IMR-90 (cell line): Measurements from ENCODE around the gene SBF2. TPM values are rescaled to one million over a fixed set of nuclear protein-coding genes. Genes with fewer than 3 reads are reported as not detected.
A peak's percentile ranks its signal among the peaks of the same experiment; 100 is the strongest.

Experiments
- ATAC-seq: fragments of 200-7000 bp; cut with Tn5 transposase; 2 replicates; pipeline ENCODE4 v1.9.1; 2020; ENCODE audit warnings: low read depth, mild to moderate bottlenecking, moderate library complexity
- BruUV-seq: library from RNA; stranded (reverse); fragments of 400-500 nt; replicated peaks from 2 replicates; lab custom pipeline; 2021; lab: Mats Ljungman, UMichigan
- CTCF ChIA-PET: fragments of 300-600 bp; formaldehyde crosslinking; extraction: SDS; loops from one replicate; lab custom pipeline; 2021; ENCODE audit warnings: antibody characterized with exemption; lab: Yijun Ruan, JAX
- POLR2A ChIA-PET: fragments of 300-600 bp; sonication (Branson Sonifier 250); formaldehyde crosslinking; loops from one replicate; lab custom pipeline; 2022; ENCODE audit warnings: antibody characterized with exemption; ENCODE audit not compliant: unreplicated experiment; lab: Charles Lee
- DNase-seq: peaks from one replicate; pipeline ENCODE4 v3.0.0; 2013
- H2AFZ ChIP-seq: replicated peaks from 2 replicates; pipeline ENCODE3; 2013; ENCODE audit warnings: low read length, mild to moderate bottlenecking; ENCODE audit not compliant: poor library complexity
- H2AK5ac ChIP-seq: 2 replicates; pipeline ENCODE4 v1.6.1; 2013; ENCODE audit warnings: low read depth, low read length, inconsistent platforms
- H2AK9ac ChIP-seq: replicated peaks from 2 replicates; pipeline ENCODE3; 2013; ENCODE audit warnings: mild to moderate bottlenecking, low read depth, low read length, moderate library complexity; ENCODE audit not compliant: poor library complexity
- H2BK120ac ChIP-seq: 2 replicates; pipeline ENCODE4 v1.6.1; 2013; ENCODE audit warnings: low read depth, low read length, inconsistent platforms
- H2BK15ac ChIP-seq: 3 replicates; pipeline ENCODE4 v1.6.1; 2013; ENCODE audit warnings: low read depth, low read length, inconsistent platforms
- H2BK20ac ChIP-seq: 2 replicates; pipeline ENCODE4 v1.6.1; 2013; ENCODE audit warnings: low read depth, mild to moderate bottlenecking, inconsistent platforms, low read length, moderate library complexity
- H2BK5ac ChIP-seq: 2 replicates; pipeline ENCODE4 v1.6.1; 2013; ENCODE audit warnings: mild to moderate bottlenecking, low read depth, low read length, inconsistent platforms; ENCODE audit not compliant: poor library complexity, severe bottlenecking
- H3K14ac ChIP-seq: replicated peaks from 2 replicates; pipeline ENCODE4 v1.6.1; 2013; ENCODE audit warnings: low read depth, low read length, inconsistent platforms
- H3K18ac ChIP-seq: 2 replicates; pipeline ENCODE4 v1.6.1; 2013; ENCODE audit warnings: low read depth, low read length, control low read depth
- H3K23ac ChIP-seq: 2 replicates; pipeline ENCODE4 v1.6.1; 2013; ENCODE audit warnings: low read depth, low read length, inconsistent platforms
- H3K27ac ChIP-seq: 2 replicates; pipeline ENCODE4 v1.5.1; 2013; ENCODE audit warnings: mild to moderate bottlenecking, control low read depth, low read length; ENCODE audit not compliant: insufficient read depth
- H3K27me3 ChIP-seq: 2 replicates; pipeline ENCODE4 v1.6.1; 2013; ENCODE audit warnings: low read length; ENCODE audit not compliant: control insufficient read depth, insufficient read depth
- H3K36me3 ChIP-seq: 2 replicates; pipeline ENCODE4 v1.6.1; 2013; ENCODE audit warnings: low read length, mixed read lengths; ENCODE audit not compliant: control insufficient read depth, insufficient read depth
- H3K4ac ChIP-seq: 2 replicates; pipeline ENCODE4 v1.6.1; 2013; ENCODE audit warnings: low read depth, low read length, inconsistent platforms
- H3K4me1 ChIP-seq: 2 replicates; pipeline ENCODE4 v1.6.1; 2013; ENCODE audit warnings: low read length, mixed read lengths; ENCODE audit not compliant: control insufficient read depth, insufficient read depth
- H3K4me2 ChIP-seq: 2 replicates; pipeline ENCODE4 v1.6.1; 2013; ENCODE audit warnings: low read depth, mild to moderate bottlenecking, control low read depth, low read length, moderate library complexity
- H3K4me3 ChIP-seq: 2 replicates; pipeline ENCODE4 v1.5.1; 2013; ENCODE audit warnings: low read depth, mild to moderate bottlenecking, control low read depth, low read length, moderate library complexity; ENCODE audit not compliant: insufficient read depth
- H3K56ac ChIP-seq: 2 replicates; pipeline ENCODE4 v1.6.1; 2013; ENCODE audit warnings: low read length, inconsistent platforms; ENCODE audit not compliant: insufficient read depth; ENCODE audit errors: extremely low read depth
- H3K79me1 ChIP-seq, 2 experiments: 2 replicates each; pipeline ENCODE4 v1.6.1; 2013; ENCODE audit warnings: low read length in 2 of 2, inconsistent platforms in 1 of 2, low read depth in 1 of 2
- H3K9ac ChIP-seq: 2 replicates; pipeline ENCODE4 v1.6.1; 2013; ENCODE audit warnings: low read depth, low read length, control low read depth
- H3K9me1 ChIP-seq: 2 replicates; pipeline ENCODE4 v1.6.1; 2013; ENCODE audit warnings: low read length, inconsistent platforms; ENCODE audit not compliant: insufficient read depth
- H3K9me3 ChIP-seq: 2 replicates; pipeline ENCODE4 v1.6.1; 2013; ENCODE audit warnings: low read length; ENCODE audit not compliant: control insufficient read depth, insufficient read depth
- H4K20me1 ChIP-seq: 2 replicates; pipeline ENCODE4 v1.6.1; 2013; ENCODE audit warnings: low read length, inconsistent platforms; ENCODE audit not compliant: insufficient read depth
- H4K5ac ChIP-seq: 2 replicates; pipeline ENCODE4 v1.6.1; 2013; ENCODE audit warnings: mild to moderate bottlenecking, low read depth, low read length, control low read depth
- H4K8ac ChIP-seq, 2 experiments: 2 replicates each; pipeline ENCODE4 v1.6.1; 2013; ENCODE audit warnings: low read depth in 2 of 2, low read length in 2 of 2, control low read depth in 1 of 2, inconsistent platforms in 1 of 2
- H4K91ac ChIP-seq: 2 replicates; pipeline ENCODE4 v1.6.1; 2013; ENCODE audit warnings: low read depth, low read length, inconsistent platforms; ENCODE audit not compliant: insufficient read depth
- CTCF ChIP-seq: conservative IDR thresholded peaks from 2 replicates; pipeline ENCODE4 v1.5.1; 2012; ENCODE audit warnings: mild to moderate bottlenecking, low read depth, low read length, improper control_type of control experiment
- FOS ChIP-seq: fragments of 150-350 bp; IDR thresholded peaks from 2 replicates; pipeline ENCODE4 v1.6.1; 2016; ENCODE audit warnings: low read depth, low read length
- MXI1 ChIP-seq: IDR thresholded peaks from 2 replicates; pipeline ENCODE4 v1.6.1; 2012; ENCODE audit warnings: low read depth, mild to moderate bottlenecking, low read length, moderate library complexity, borderline replicate concordance
- POLR2A ChIP-seq: IDR thresholded peaks from 2 replicates; pipeline ENCODE4 v1.6.1; 2012; ENCODE audit warnings: mild to moderate bottlenecking, low read depth, low read length
- USF2 ChIP-seq: fragments of 150-350 bp; IDR thresholded peaks from 2 replicates; pipeline ENCODE4 v1.6.1; 2017; ENCODE audit warnings: mild to moderate bottlenecking, antibody characterized with exemption, low read length, low read depth
- WGBS, 2 experiments: methylation state at CpG; one replicate each; pipeline versions ENCODE4 v1.1.5 to v1.1.7; 2013; ENCODE audit warnings: missing lambda C conversion rate in 2 of 2; ENCODE audit not compliant: insufficient read length in 1 of 2; ENCODE audit errors: extremely low coverage in 2 of 2; 5-methylcytosine and 5-hydroxymethylcytosine counted together
- dilution Hi-C: fragments of 300-500 bp; cut with HindIII; formaldehyde crosslinking; loops from one replicate; pipeline ENCODE4 v1.14.3; 2018; ENCODE audit warnings: low sequenced_read_pairs; ENCODE audit not compliant: unreplicated experiment
- in situ Hi-C: fragments of 300-500 bp; cut with MboI; formaldehyde crosslinking; loops from 3 replicates; pipeline ENCODE4 v1.14.3; 2019; ENCODE audit warnings: low sequenced_read_pairs, inconsistent platforms, mixed read lengths
- intact Hi-C: fragments of 100-400 bp; cut with micrococcal nuclease; formaldehyde crosslinking; loops from 2 replicates; pipeline ENCODE4 v1.10.0; 2022
- polyA plus RNA-seq, 3 experiments: library from polyadenylated mRNA; depleted of rRNA; stranded (reverse); fragments of >200 nt; gene quantifications; 2 replicates each; pipeline ENCODE4 v1.2.3, GENCODE V29; 2012; ENCODE audit warnings: low replicate concordance in 1 of 3
- total RNA-seq: library from RNA; depleted of rRNA; stranded (reverse); fragments of >200 nt; gene quantifications from 2 replicates; pipeline ENCODE4 v1.2.3, GENCODE V29; 2012

Gene SBF2
- total and polyA plus RNA-seq, 2 of the 4 experiments (the other 2 are of a cell fraction), result 23.8 to 51.8 TPM

- no peak for TF ChIP-seq MXI1
Measured at GRCh38 chr11:9972989-9973388, 321.0 kb downstream of the SBF2 start (continued).

GRCh38 chr11:9971894-9972293, 322.1 kb downstream of the SBF2 start:
- no peak overlapping the region for H3K56ac ChIP-seq
- no TSS peak for BruUV-seq
- no peaks in the 10 kb centered on the region for H3K9me3 ChIP-seq
- DNase-seq (no peak), ATAC-seq (no peak)
- no peak overlapping the region for H3K14ac ChIP-seq
- no peak overlapping the region for H3K4me3 ChIP-seq
- H4K8ac ChIP-seq, result peak overlapping the region; percentile 71 to 73; a peak in 2 of 4 replicates
- in situ Hi-C loops (loop anchor here (10.0 to 25.0 kb wide), 2 partner anchors 210 to 333 kb away; partner anchors contain the start of gene ADM), dilution Hi-C loops (no loop called here), intact Hi-C loops (no loop called here)
- POLR2A ChIA-PET, result no interaction called here
- peak overlapping the region; percentile 36 for H2BK5ac ChIP-seq
- H2BK15ac ChIP-seq, result peak overlapping the region; percentile 45; the same call in 1 of the 3 replicates
- no peak overlapping the region for H3K9ac ChIP-seq
- peak overlapping the region; percentile 26; the same call in 1 of the 2 replicates for H3K4ac ChIP-seq
- H3K27ac ChIP-seq, result no peak overlapping the region
- H2AK9ac ChIP-seq, result no peak overlapping the region
- no peaks in the 10 kb centered on the region for H4K20me1 ChIP-seq
- peak overlapping the region; percentile 36; the same call in 1 of the 2 replicates for H3K23ac ChIP-seq
- H3K79me1 ChIP-seq, result peaks cover 0 to 14% of the 10 kb centered on the region in 2 experiments; a peak in 2 of 4 replicates
- H4K5ac ChIP-seq, result peak overlapping the region; percentile 91
- H3K4me2 ChIP-seq, result no peak overlapping the region
- H2AFZ ChIP-seq, result no peak overlapping the region
- H4K91ac ChIP-seq, result peak overlapping the region; percentile 25; the same call in 1 of the 2 replicates
- no peaks in the 10 kb centered on the region; the same call in 1 of the 2 replicates for H3K9me1 ChIP-seq
- peak overlapping the region; percentile 59 for H2BK120ac ChIP-seq
- CTCF ChIA-PET, result interaction anchor here (1.1 to 1.7 kb wide), 2 partner anchors 115 to 224 kb away, joined by 3 to 6 read pairs; no protein-coding TSS in a partner anchor
- peaks cover 8% of the 10 kb centered on the region; the same call in 1 of the 2 replicates for H3K36me3 ChIP-seq
- H3K4me1 ChIP-seq, result peaks cover 12% of the 10 kb centered on the region; the same call in 1 of the 2 replicates
- peak overlapping the region; percentile 58 for H2BK20ac ChIP-seq
- no peaks in the 10 kb centered on the region for H3K27me3 ChIP-seq
- no CpG with 5 or more reads among the region's 3 CpGs for WGBS, 2 experiments
- TF ChIP-seq USF2, result no peak
- TF ChIP-seq FOS, result no peak
- no peak for TF ChIP-seq POLR2A
- no peak for TF ChIP-seq MXI1
- TF ChIP-seq CTCF, result no peak
- H2AK5ac ChIP-seq, result no peak overlapping the region; the same call in 1 of the 2 replicates
- peak overlapping the region; percentile 86; the same call in 1 of the 2 replicates for H3K18ac ChIP-seq
